ENCODE data around the gene ACACB. TPM values are rescaled to one million over a fixed set of nuclear protein-coding genes. Genes with fewer than 3 reads are reported as not detected.

The ACACB gene
- total and polyA plus RNA-seq, 2 donors from 2014 or later, result 13.8 to 56.8 TPM

DNA sequence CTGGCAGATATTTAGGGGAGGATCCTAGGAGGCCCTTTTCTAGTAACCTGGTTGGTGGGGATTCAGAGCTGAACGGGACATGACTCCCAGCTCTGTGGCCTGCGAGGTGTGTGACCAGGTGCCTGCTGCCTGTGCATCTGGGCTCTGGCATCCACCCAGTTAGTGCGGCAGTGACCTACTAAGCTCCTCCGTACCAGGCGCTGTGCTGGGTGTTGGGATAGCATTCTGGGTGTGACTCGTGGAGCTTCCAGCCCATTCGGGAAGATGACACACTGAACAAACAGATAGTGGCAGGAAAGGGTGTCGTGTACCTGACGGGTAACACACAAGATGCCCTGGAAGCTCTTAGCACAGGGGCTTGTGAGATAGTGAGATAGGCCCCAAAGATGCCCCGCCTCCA, 80.9 kb downstream of the ACACB start:
- H3K9me3 ChIP-seq (ENCODE audit: control insufficient read depth in 2 of 3, insufficient read depth in 1 of 3, low read length in 3 of 3), result no peaks in the 10 kb centered on the region
- peaks cover 2 to 73% (median 40%) of the 10 kb centered on the region in 3 donors for H3K36me3 ChIP-seq (ENCODE audit: control insufficient read depth in 2 of 3, insufficient read depth in 3 of 3, low read length in 3 of 3)
- DNase-seq, result no peak
- H3K9ac ChIP-seq (ENCODE audit: low read length in 3 of 3), result no peak overlapping the region
- no peak for FAIRE-seq
- TF ChIP-seq, protein P1, sequence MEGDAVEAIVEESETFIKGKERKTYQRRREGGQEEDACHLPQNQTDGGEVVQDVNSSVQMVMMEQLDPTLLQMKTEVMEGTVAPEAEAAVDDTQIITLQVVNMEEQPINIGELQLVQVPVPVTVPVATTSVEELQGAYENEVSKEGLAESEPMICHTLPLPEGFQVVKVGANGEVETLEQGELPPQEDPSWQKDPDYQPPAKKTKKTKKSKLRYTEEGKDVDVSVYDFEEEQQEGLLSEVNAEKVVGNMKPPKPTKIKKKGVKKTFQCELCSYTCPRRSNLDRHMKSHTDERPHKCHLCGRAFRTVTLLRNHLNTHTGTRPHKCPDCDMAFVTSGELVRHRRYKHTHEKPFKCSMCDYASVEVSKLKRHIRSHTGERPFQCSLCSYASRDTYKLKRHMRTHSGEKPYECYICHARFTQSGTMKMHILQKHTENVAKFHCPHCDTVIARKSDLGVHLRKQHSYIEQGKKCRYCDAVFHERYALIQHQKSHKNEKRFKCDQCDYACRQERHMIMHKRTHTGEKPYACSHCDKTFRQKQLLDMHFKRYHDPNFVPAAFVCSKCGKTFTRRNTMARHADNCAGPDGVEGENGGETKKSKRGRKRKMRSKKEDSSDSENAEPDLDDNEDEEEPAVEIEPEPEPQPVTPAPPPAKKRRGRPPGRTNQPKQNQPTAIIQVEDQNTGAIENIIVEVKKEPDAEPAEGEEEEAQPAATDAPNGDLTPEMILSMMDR (IDR thresholded peaks at IDR 0.05; ENCODE audit: borderline replicate concordance, extremely low read depth, insufficient read depth), result no peak
- no peaks in the 10 kb centered on the region for H3K27me3 ChIP-seq (ENCODE audit: control insufficient read depth, insufficient read depth, low read length)
- no peak overlapping the region for H3K27ac ChIP-seq (ENCODE audit: low read depth in 2 of 2, low read length in 2 of 2)
- H3K4me3 ChIP-seq (ENCODE audit: low read length in 3 of 3), result no peak overlapping the region
- intact Hi-C loops (cut with DNase I), result no loop called here
- no peaks in the 10 kb centered on the region for H3K4me1 ChIP-seq (ENCODE audit: control insufficient read depth in 2 of 3, insufficient read depth in 2 of 3, low read depth in 1 of 3, low read length in 3 of 3)

DNA sequence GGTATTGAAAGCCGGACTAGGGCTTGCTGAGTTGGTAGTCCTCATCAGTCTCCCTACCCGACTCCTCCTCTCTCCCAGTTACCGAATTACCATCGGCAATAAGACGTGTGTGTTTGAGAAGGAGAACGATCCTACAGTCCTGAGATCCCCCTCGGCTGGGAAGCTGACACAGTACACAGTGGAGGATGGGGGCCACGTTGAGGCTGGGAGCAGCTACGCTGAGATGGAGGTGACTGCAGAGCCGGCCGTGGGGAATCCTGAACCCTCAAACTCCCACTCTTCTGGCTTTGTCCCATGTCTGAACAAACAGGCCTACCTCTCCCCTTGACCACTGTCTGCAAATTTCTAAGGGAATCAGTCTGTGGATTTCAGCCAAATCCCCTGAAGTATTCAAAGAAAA, 82.9 kb downstream of the ACACB start:
- Histone ChIP-seq H3K4me1 (ENCODE audit: control insufficient read depth in 2 of 3, insufficient read depth in 2 of 3, low read depth in 1 of 3, low read length in 3 of 3) (no peaks in the 10 kb centered on the region), H3K9ac (ENCODE audit: low read length in 3 of 3) (no peak overlapping the region), H3K4me3 (ENCODE audit: low read length in 3 of 3) (no peak overlapping the region), H3K9me3 (ENCODE audit: control insufficient read depth in 2 of 3, insufficient read depth in 1 of 3, low read length in 3 of 3) (no peaks in the 10 kb centered on the region), H3K27me3 (ENCODE audit: control insufficient read depth, insufficient read depth, low read length) (no peaks in the 10 kb centered on the region), H3K27ac (ENCODE audit: low read depth in 2 of 2, low read length in 2 of 2) (no peak overlapping the region), H3K36me3 (ENCODE audit: control insufficient read depth in 2 of 3, insufficient read depth in 3 of 3, low read length in 3 of 3) (peaks cover 2 to 69% (median 39%) of the 10 kb centered on the region in 3 donors)
- TF ChIP-seq, protein P1 (IDR thresholded peaks at IDR 0.05; ENCODE audit: borderline replicate concordance, extremely low read depth, insufficient read depth), result no peak
- no peak for DNase-seq
- intact Hi-C loops (cut with DNase I), result no loop called here
- FAIRE-seq, result no peak

GRCh38 chr12:109200825-109201495, 84.6 kb downstream of the ACACB start:
- FAIRE-seq (no peak), DNase-seq (no peak)
- Histone ChIP-seq H3K4me3 (ENCODE audit: low read length in 3 of 3) (no peak overlapping the region), H3K27ac (ENCODE audit: low read depth in 2 of 2, low read length in 2 of 2) (no peak overlapping the region), H3K36me3 (ENCODE audit: control insufficient read depth in 2 of 3, insufficient read depth in 3 of 3, low read length in 3 of 3) (peaks cover 2 to 53% (median 34%) of the 10 kb centered on the region in 3 donors), H3K9me3 (ENCODE audit: control insufficient read depth in 2 of 3, insufficient read depth in 1 of 3, low read length in 3 of 3) (no peaks in the 10 kb centered on the region), H3K9ac (ENCODE audit: low read length in 3 of 3) (no peak overlapping the region), H3K4me1 (ENCODE audit: control insufficient read depth in 2 of 3, insufficient read depth in 2 of 3, low read depth in 1 of 3, low read length in 3 of 3) (no peaks in the 10 kb centered on the region), H3K27me3 (ENCODE audit: control insufficient read depth, insufficient read depth, low read length) (no peaks in the 10 kb centered on the region)
- intact Hi-C loops (cut with DNase I), result no loop called here
- TF ChIP-seq, protein P1 (IDR thresholded peaks at IDR 0.05; ENCODE audit: borderline replicate concordance, extremely low read depth, insufficient read depth), result no peak

- TF ChIP-seq, protein P1 (IDR thresholded peaks at IDR 0.05; ENCODE audit: borderline replicate concordance, extremely low read depth, insufficient read depth), result no peak
- H3K4me3 ChIP-seq (ENCODE audit: low read length in 3 of 3), result no peak overlapping the region
- intact Hi-C loops (cut with DNase I), result no loop called here
- peaks cover 2 to 47% (median 31%) of the 10 kb centered on the region in 3 donors for H3K36me3 ChIP-seq (ENCODE audit: control insufficient read depth in 2 of 3, insufficient read depth in 3 of 3, low read length in 3 of 3)
- H3K9me3 ChIP-seq (ENCODE audit: control insufficient read depth in 2 of 3, insufficient read depth in 1 of 3, low read length in 3 of 3), result no peaks in the 10 kb centered on the region
- H3K27me3 ChIP-seq (ENCODE audit: control insufficient read depth, insufficient read depth, low read length), result no peaks in the 10 kb centered on the region
- H3K9ac ChIP-seq (ENCODE audit: low read length in 3 of 3), result no peak overlapping the region
- no peak overlapping the region for H3K27ac ChIP-seq (ENCODE audit: low read depth in 2 of 2, low read length in 2 of 2)
- no peaks in the 10 kb centered on the region for H3K4me1 ChIP-seq (ENCODE audit: control insufficient read depth in 2 of 3, insufficient read depth in 2 of 3, low read depth in 1 of 3, low read length in 3 of 3)
- FAIRE-seq (no peak), DNase-seq (no peak)
Measured at GRCh38 chr12:109201496-109201885, 85.1 kb downstream of the ACACB start.
